ENCODE measurements around the gene HOXC13.

HOXC13 gene

GRCh38 chr12:53985692-53985993 is 47.0 kb downstream of the HOXC13 start:
- TF ChIP-seq CTCF (IDR thresholded peaks at IDR 0.05; ENCODE audit: insufficient read depth, low read length, missing control alignments): no peak
- no peak for DNase-seq (ENCODE audit: low read depth, low spot score)
- H3K4me3 ChIP-seq (ENCODE audit: low read depth, low read length): peak overlapping the region; percentile 96
- POLR2A ChIA-PET: interaction anchor here (0.6 to 2.9 kb wide), 12 partner anchors 8 to 222 kb away, joined by 3 to 12 read pairs (median 4); no protein-coding TSS in a partner anchor
- CTCF ChIA-PET: interaction anchor here (0.9 to 5.8 kb wide), 31 partner anchors 8 to 397 kb away, joined by 3 to 401 read pairs (median 6); partner anchors contain the start of genes HOXC11, HOXC5, HOXC8 and HOXC9

- peak overlapping the region; percentile 96 for H3K4me3 ChIP-seq (ENCODE audit: low read depth, low read length)
- DNase-seq (ENCODE audit: low read depth, low spot score): no peak
- ChIA-PET CTCF (interaction anchor here (0.8 to 5.8 kb wide), 29 partner anchors 7 to 397 kb away, joined by 3 to 401 read pairs (median 6); partner anchors contain the start of genes HOXC11, HOXC5, HOXC8 and HOXC9), POLR2A (interaction anchor here (0.6 to 2.9 kb wide), 9 partner anchors 10 to 387 kb away, joined by 3 to 12 read pairs (median 4); no protein-coding TSS in a partner anchor)
- no peak for TF ChIP-seq CTCF (IDR thresholded peaks at IDR 0.05; ENCODE audit: insufficient read depth, low read length, missing control alignments)
Measured at GRCh38 chr12:53985994-53986685, 47.5 kb downstream of the HOXC13 start.

GRCh38 chr12:53986686-53987483 is 48.3 kb downstream of the HOXC13 start:
- H3K4me3 ChIP-seq (ENCODE audit: low read depth, low read length): peak overlapping the region; percentile 96
- ChIA-PET CTCF (interaction anchor here (0.8 to 5.8 kb wide), 23 partner anchors 8 to 392 kb away, joined by 3 to 401 read pairs (median 9); partner anchors contain the start of genes HOXC11, HOXC5, HOXC8 and HOXC9), POLR2A (interaction anchor here (0.7 to 2.9 kb wide), 5 partner anchors 9 to 386 kb away, joined by 3 to 12 read pairs (median 7); no protein-coding TSS in a partner anchor)
- TF ChIP-seq CTCF (IDR thresholded peaks at IDR 0.05; ENCODE audit: insufficient read depth, low read length, missing control alignments): no peak
- no peak for DNase-seq (ENCODE audit: low read depth, low spot score)

- DNase-seq (ENCODE audit: low read depth, low spot score): no peak
- ChIA-PET CTCF (interaction anchor here (0.8 to 5.8 kb wide), 22 partner anchors 7 to 400 kb away, joined by 3 to 401 read pairs (median 6); partner anchors contain the start of genes HOXC5, HOXC8, HOXC9 and SMUG1), POLR2A (interaction anchor here (0.7 to 2.9 kb wide), 7 partner anchors 9 to 424 kb away, joined by 3 to 12 read pairs (median 5); partner anchors contain the start of gene HOXC9)
- H3K4me3 ChIP-seq (ENCODE audit: low read depth, low read length): peak overlapping the region; percentile 96
- no peak for TF ChIP-seq CTCF (IDR thresholded peaks at IDR 0.05; ENCODE audit: insufficient read depth, low read length, missing control alignments)
Measured at GRCh38 chr12:53987787-53988230, 49.2 kb downstream of the HOXC13 start.

- ChIA-PET POLR2A (interaction anchor here (0.5 to 2.9 kb wide), 6 partner anchors 8 to 29 kb away, joined by 3 to 12 read pairs (median 4); partner anchors contain the start of gene HOXC9), CTCF (interaction anchor here (0.9 to 5.8 kb wide), 21 partner anchors 13 to 391 kb away, joined by 3 to 401 read pairs (median 6); partner anchors contain the start of genes HOXC5, HOXC8, HOXC9 and SMUG1)
- H3K4me3 ChIP-seq (ENCODE audit: low read depth, low read length): peak overlapping the region; percentile 96
- TF ChIP-seq CTCF (IDR thresholded peaks at IDR 0.05; ENCODE audit: insufficient read depth, low read length, missing control alignments): no peak
- no peak for DNase-seq (ENCODE audit: low read depth, low spot score)
Measured at GRCh38 chr12:53988541-53989226, 50.1 kb downstream of the HOXC13 start.

All from AG04449 (cell line).